Testis (tissue), 2 donors: ENCODE results near the gene DOCK7.

Experiments
- CTCF ChIP-seq, 3 experiments: fragments of 450-650 bp in 2 of 3; fragments of 200-600 bp in 1 of 3; sonication (generic) in 1 of 3; IDR thresholded peaks; one replicate each; pipeline ENCODE4 v1.5.1; 2016 to 2019; ENCODE audit warnings: antibody characterized with exemption in 3 of 3, mild to moderate bottlenecking in 2 of 3, moderate library complexity in 1 of 3
- POLR2A ChIP-seq: fragments of 450-650 bp; IDR thresholded peaks from one replicate; pipeline ENCODE4 v1.6.1; 2017; ENCODE audit warnings: antibody characterized with exemption, mild to moderate bottlenecking, moderate library complexity

GRCh38 chr1:62724430-62724829, 36.2 kb upstream of the DOCK7 start:
- no peak for TF ChIP-seq CTCF (IDR thresholded peaks at IDR 0.05)
- TF ChIP-seq POLR2A: no peak
